GM23338 (cell line): ENCODE measurements around the gene ODAD3. TPM values are rescaled to one million over a fixed set of nuclear protein-coding genes. Genes with fewer than 3 reads are reported as not detected.

Source experiments
- ATAC-seq: fragments of 200-7000 bp; cut with Tn5 transposase; 3 replicates; pipeline ENCODE4 v1.9.1; 2020
- DNase-seq: peaks from one replicate; pipeline ENCODE4 v3.0.0-alpha.2; 2015; ENCODE audit warnings: low spot score
- H2AFZ ChIP-seq: fragments of 200-600 bp; sonication (generic); 2 replicates; pipeline ENCODE4 v1.8.0; 2016; ENCODE audit warnings: antibody characterized with exemption, mild to moderate bottlenecking, moderate library complexity
- H3F3A ChIP-seq: fragments of 200-600 bp; sonication (generic); replicated peaks from 2 replicates; pipeline ENCODE4 v1.8.0; 2017; ENCODE audit warnings: antibody characterized with exemption, mixed run types, low read depth
- H3K27ac ChIP-seq: fragments of 200-600 bp; sonication (generic); 2 replicates; pipeline ENCODE4 v1.6.1; 2016; ENCODE audit warnings: low read depth
- H3K27me3 ChIP-seq: fragments of 200-600 bp; sonication (generic); 2 replicates; pipeline ENCODE4 v1.8.0; 2016; ENCODE audit warnings: mild to moderate bottlenecking, mixed run types, moderate library complexity; ENCODE audit not compliant: insufficient read depth
- H3K36me3 ChIP-seq: fragments of 200-600 bp; sonication (generic); 2 replicates; pipeline ENCODE4 v1.8.0; 2016; ENCODE audit warnings: mild to moderate bottlenecking; ENCODE audit not compliant: insufficient read depth
- H3K4me1 ChIP-seq: fragments of 200-600 bp; sonication (generic); 2 replicates; pipeline ENCODE4 v1.8.0; 2016; ENCODE audit warnings: mild to moderate bottlenecking, moderate library complexity; ENCODE audit not compliant: insufficient read depth
- H3K4me2 ChIP-seq: fragments of 200-600 bp; sonication (generic); 2 replicates; pipeline ENCODE4 v1.7.1; 2017; ENCODE audit warnings: mixed run types
- H3K4me3 ChIP-seq: fragments of 200-600 bp; sonication (generic); 2 replicates; pipeline ENCODE4 v1.6.1; 2016; ENCODE audit warnings: mixed run types
- H3K79me2 ChIP-seq: fragments of 200-600 bp; sonication (generic); replicated peaks from 2 replicates; pipeline ENCODE4 v1.8.0; 2017; ENCODE audit warnings: mild to moderate bottlenecking; ENCODE audit not compliant: insufficient read depth
- H3K9me2 ChIP-seq: fragments of 200-600 bp; sonication (generic); 2 replicates; pipeline ENCODE4 v1.8.0; 2017; ENCODE audit not compliant: insufficient read depth
- H4K20me1 ChIP-seq: fragments of 200-600 bp; sonication (generic); replicated peaks from 2 replicates; pipeline ENCODE4 v1.8.0; 2017; ENCODE audit warnings: mild to moderate bottlenecking; ENCODE audit not compliant: insufficient read depth
- H3K27ac Mint-ChIP-seq: 2 replicates; pipeline ENCODE4 v1.8.0; 2020; ENCODE audit warnings: inconsistent platforms, mild to moderate bottlenecking, moderate library complexity, mixed read lengths
- H3K27me3 Mint-ChIP-seq: 3 replicates; pipeline ENCODE4 v1.8.0; 2022; ENCODE audit warnings: low read depth, mild to moderate bottlenecking, moderate library complexity, mixed read lengths, inconsistent platforms; ENCODE audit not compliant: insufficient read depth, poor library complexity
- H3K36me3 Mint-ChIP-seq: 3 replicates; pipeline ENCODE4 v1.8.0; 2021; ENCODE audit warnings: low read depth, mild to moderate bottlenecking, inconsistent platforms, moderate library complexity, mixed read lengths
- H3K4me1 Mint-ChIP-seq: 3 replicates; pipeline ENCODE4 v1.8.0; 2020; ENCODE audit warnings: mild to moderate bottlenecking, inconsistent platforms, mixed read lengths
- H3K4me3 Mint-ChIP-seq: 3 replicates; pipeline ENCODE4 v1.8.0; 2021; ENCODE audit warnings: moderate library complexity, mild to moderate bottlenecking, inconsistent platforms, mixed read lengths
- H3K9me3 Mint-ChIP-seq: 3 replicates; pipeline ENCODE4 v1.8.0; 2020; ENCODE audit warnings: moderate library complexity, mild to moderate bottlenecking, inconsistent platforms, mixed read lengths
- CREB1 ChIP-seq: fragments of 250-450 bp; sonication (Bioruptor Pico); IDR thresholded peaks from 2 replicates; pipeline ENCODE4 v1.5.0; 2020; ENCODE audit warnings: low read depth, mild to moderate bottlenecking, moderate library complexity
- EZH2 ChIP-seq: fragments of 200-600 bp; sonication (generic); IDR thresholded peaks from one replicate; pipeline ENCODE4 v1.8.0; 2017; ENCODE audit warnings: antibody characterized with exemption, mild to moderate bottlenecking, low read depth; ENCODE audit not compliant: unreplicated experiment
- EZH2phosphoT487 ChIP-seq: fragments of 200-600 bp; sonication (generic); IDR thresholded peaks from one replicate; pipeline ENCODE4 v1.8.1; 2018; ENCODE audit warnings: antibody characterized with exemption; ENCODE audit not compliant: unreplicated experiment
- JUNB ChIP-seq: IDR thresholded peaks from one replicate; pipeline ENCODE4 v1.6.1; 2016; ENCODE audit warnings: antibody characterized with exemption; ENCODE audit not compliant: unreplicated experiment
- NANOG ChIP-seq: IDR thresholded peaks from 2 replicates; pipeline ENCODE4 v1.6.1; 2016; ENCODE audit warnings: antibody characterized with exemption, borderline replicate concordance
- POLR2AphosphoS5 ChIP-seq: IDR thresholded peaks from 2 replicates; pipeline ENCODE4 v1.6.1; 2016; ENCODE audit warnings: antibody characterized with exemption, low read depth
- STAT1 ChIP-seq: IDR thresholded peaks from one replicate; pipeline ENCODE4 v1.6.1; 2016; ENCODE audit warnings: antibody characterized with exemption; ENCODE audit not compliant: unreplicated experiment
- ZNF114 ChIP-seq: fragments of 250-450 bp; sonication (Bioruptor Pico); IDR thresholded peaks from 2 replicates; pipeline ENCODE4 v1.5.0; 2020; ENCODE audit warnings: mild to moderate bottlenecking, moderate library complexity
- ZNF331 ChIP-seq: fragments of 250-450 bp; sonication (Bioruptor Pico); IDR thresholded peaks from 2 replicates; pipeline ENCODE4 v1.5.0; 2020; ENCODE audit warnings: low read depth, mild to moderate bottlenecking, moderate library complexity
- polyA plus RNA-seq: library from polyadenylated mRNA; unstranded; fragments of >200 nt; fragmentation: Nextera tagmentation; extraction: Ambion mirVana; gene quantifications from 2 replicates; pipeline ENCODE4 v1.2.1, GENCODE V29; 2016
- total RNA-seq: library from RNA; depleted of rRNA; stranded (reverse); fragments of >200 nt; shearing (Covaris generic); gene quantifications from 2 replicates; pipeline ENCODE4 v1.2.3, GENCODE V29; 2014
- TF ChIP-seq, protein P1 (sequence below), 2 experiments: fragments of 200-600 bp in 1 of 2; sonication (generic) in 1 of 2; conservative IDR thresholded peaks; 2 replicates each; pipeline versions ENCODE4 v1.5.1 to v1.6.1; 2016 to 2017; ENCODE audit warnings: antibody characterized with exemption in 2 of 2, low read depth in 2 of 2, mild to moderate bottlenecking in 2 of 2, moderate library complexity in 1 of 2
- TF ChIP-seq, protein P2 (sequence below): fragments of 250-450 bp; sonication (Bioruptor Pico); IDR thresholded peaks from 2 replicates; pipeline ENCODE4 v1.5.0; 2020; ENCODE audit warnings: mild to moderate bottlenecking, moderate library complexity
- TF ChIP-seq, protein P3 (sequence below): IDR thresholded peaks from 2 replicates; pipeline ENCODE4 v1.6.1; 2016; ENCODE audit warnings: antibody characterized with exemption

ODAD3 gene
- total and polyA plus RNA-seq, 2 experiments from 2014 or later = 1.5 to 6.1 TPM

DNA sequence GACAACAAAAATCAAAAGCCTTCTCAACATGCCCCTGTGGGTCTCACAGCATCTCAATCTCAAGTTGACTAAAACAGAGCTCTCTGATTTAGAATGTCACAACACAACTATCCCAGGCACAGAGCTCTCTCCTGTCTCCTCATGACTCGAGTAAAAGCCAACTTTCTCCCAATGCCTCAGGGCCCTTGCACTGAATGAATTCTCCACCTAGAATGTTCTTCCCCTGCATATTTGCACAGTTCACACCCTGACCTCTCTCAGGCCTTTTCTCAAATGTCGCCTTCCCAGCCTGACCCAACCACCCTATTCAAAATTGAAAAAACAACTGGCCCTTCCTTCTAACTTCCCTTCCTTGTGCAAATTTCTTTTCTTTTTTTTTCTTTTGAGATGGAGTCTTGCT, 64.2 kb downstream of the ODAD3 start:
- H3K79me2 ChIP-seq = 0 out of 2 replicates have a peak, but pooled peaks cover 1% of the 10 kb centered on the region
- no peaks in the 10 kb centered on the region for H3K9me3 Mint-ChIP-seq
- 0 out of 2 replicates have a peak, but pooled peaks cover 1% of the 10 kb centered on the region for H3F3A ChIP-seq
- no peaks in the 10 kb centered on the region for H3K9me2 ChIP-seq
- no peak overlapping the region for H3K4me3 ChIP-seq
- H3K4me2 ChIP-seq = no peak overlapping the region
- H3K27ac Mint-ChIP-seq = no peak overlapping the region
- H3K27me3 Mint-ChIP-seq = peaks cover 6% of the 10 kb centered on the region
- H3K36me3 Mint-ChIP-seq = peaks cover 7% of the 10 kb centered on the region; the same call in 1 of the 3 replicates
- no peaks in the 10 kb centered on the region for H3K36me3 ChIP-seq
- H4K20me1 ChIP-seq = peaks cover 5% of the 10 kb centered on the region; the same call in 1 of the 2 replicates
- H3K4me3 Mint-ChIP-seq = no peak overlapping the region; the same call in 2 of the 3 replicates
- no peak for TF ChIP-seq NANOG
- no peak for TF ChIP-seq JUNB
- no peak for TF ChIP-seq ZNF114 (CRISPR knock-in tag)
- TF ChIP-seq, protein P1, sequence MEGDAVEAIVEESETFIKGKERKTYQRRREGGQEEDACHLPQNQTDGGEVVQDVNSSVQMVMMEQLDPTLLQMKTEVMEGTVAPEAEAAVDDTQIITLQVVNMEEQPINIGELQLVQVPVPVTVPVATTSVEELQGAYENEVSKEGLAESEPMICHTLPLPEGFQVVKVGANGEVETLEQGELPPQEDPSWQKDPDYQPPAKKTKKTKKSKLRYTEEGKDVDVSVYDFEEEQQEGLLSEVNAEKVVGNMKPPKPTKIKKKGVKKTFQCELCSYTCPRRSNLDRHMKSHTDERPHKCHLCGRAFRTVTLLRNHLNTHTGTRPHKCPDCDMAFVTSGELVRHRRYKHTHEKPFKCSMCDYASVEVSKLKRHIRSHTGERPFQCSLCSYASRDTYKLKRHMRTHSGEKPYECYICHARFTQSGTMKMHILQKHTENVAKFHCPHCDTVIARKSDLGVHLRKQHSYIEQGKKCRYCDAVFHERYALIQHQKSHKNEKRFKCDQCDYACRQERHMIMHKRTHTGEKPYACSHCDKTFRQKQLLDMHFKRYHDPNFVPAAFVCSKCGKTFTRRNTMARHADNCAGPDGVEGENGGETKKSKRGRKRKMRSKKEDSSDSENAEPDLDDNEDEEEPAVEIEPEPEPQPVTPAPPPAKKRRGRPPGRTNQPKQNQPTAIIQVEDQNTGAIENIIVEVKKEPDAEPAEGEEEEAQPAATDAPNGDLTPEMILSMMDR (conservative IDR thresholded peaks at IDR 0.05; ENCODE audit: low read depth in 2 of 2) = no peak
- TF ChIP-seq STAT1 = no peak
- TF ChIP-seq, protein P2, sequence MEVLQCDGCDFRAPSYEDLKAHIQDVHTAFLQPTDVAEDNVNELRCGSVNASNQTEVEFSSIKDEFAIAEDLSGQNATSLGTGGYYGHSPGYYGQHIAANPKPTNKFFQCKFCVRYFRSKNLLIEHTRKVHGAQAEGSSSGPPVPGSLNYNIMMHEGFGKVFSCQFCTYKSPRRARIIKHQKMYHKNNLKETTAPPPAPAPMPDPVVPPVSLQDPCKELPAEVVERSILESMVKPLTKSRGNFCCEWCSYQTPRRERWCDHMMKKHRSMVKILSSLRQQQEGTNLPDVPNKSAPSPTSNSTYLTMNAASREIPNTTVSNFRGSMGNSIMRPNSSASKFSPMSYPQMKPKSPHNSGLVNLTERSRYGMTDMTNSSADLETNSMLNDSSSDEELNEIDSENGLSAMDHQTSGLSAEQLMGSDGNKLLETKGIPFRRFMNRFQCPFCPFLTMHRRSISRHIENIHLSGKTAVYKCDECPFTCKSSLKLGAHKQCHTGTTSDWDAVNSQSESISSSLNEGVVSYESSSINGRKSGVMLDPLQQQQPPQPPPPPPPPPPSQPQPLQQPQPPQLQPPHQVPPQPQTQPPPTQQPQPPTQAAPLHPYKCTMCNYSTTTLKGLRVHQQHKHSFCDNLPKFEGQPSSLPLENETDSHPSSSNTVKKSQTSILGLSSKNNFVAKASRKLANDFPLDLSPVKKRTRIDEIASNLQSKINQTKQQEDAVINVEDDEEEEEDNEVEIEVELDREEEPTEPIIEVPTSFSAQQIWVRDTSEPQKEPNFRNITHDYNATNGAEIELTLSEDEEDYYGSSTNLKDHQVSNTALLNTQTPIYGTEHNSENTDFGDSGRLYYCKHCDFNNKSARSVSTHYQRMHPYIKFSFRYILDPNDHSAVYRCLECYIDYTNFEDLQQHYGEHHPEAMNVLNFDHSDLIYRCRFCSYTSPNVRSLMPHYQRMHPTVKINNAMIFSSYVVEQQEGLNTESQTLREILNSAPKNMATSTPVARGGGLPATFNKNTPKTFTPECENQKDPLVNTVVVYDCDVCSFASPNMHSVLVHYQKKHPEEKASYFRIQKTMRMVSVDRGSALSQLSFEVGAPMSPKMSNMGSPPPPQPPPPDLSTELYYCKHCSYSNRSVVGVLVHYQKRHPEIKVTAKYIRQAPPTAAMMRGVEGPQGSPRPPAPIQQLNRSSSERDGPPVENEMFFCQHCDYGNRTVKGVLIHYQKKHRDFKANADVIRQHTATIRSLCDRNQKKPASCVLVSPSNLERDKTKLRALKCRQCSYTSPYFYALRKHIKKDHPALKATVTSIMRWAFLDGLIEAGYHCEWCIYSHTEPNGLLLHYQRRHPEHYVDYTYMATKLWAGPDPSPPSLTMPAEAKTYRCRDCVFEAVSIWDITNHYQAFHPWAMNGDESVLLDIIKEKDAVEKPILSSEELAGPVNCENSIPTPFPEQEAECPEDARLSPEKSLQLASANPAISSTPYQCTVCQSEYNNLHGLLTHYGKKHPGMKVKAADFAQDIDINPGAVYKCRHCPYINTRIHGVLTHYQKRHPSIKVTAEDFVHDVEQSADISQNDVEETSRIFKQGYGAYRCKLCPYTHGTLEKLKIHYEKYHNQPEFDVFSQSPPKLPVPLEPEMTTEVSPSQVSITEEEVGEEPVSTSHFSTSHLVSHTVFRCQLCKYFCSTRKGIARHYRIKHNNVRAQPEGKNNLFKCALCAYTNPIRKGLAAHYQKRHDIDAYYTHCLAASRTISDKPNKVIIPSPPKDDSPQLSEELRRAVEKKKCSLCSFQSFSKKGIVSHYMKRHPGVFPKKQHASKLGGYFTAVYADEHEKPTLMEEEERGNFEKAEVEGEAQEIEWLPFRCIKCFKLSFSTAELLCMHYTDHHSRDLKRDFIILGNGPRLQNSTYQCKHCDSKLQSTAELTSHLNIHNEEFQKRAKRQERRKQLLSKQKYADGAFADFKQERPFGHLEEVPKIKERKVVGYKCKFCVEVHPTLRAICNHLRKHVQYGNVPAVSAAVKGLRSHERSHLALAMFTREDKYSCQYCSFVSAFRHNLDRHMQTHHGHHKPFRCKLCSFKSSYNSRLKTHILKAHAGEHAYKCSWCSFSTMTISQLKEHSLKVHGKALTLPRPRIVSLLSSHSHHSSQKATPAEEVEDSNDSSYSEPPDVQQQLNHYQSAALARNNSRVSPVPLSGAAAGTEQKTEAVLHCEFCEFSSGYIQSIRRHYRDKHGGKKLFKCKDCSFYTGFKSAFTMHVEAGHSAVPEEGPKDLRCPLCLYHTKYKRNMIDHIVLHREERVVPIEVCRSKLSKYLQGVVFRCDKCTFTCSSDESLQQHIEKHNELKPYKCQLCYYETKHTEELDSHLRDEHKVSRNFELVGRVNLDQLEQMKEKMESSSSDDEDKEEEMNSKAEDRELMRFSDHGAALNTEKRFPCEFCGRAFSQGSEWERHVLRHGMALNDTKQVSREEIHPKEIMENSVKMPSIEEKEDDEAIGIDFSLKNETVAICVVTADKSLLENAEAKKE (CRISPR knock-in tag) = no peak
- TF ChIP-seq EZH2phosphoT487 = no peak
- TF ChIP-seq, protein P3, sequence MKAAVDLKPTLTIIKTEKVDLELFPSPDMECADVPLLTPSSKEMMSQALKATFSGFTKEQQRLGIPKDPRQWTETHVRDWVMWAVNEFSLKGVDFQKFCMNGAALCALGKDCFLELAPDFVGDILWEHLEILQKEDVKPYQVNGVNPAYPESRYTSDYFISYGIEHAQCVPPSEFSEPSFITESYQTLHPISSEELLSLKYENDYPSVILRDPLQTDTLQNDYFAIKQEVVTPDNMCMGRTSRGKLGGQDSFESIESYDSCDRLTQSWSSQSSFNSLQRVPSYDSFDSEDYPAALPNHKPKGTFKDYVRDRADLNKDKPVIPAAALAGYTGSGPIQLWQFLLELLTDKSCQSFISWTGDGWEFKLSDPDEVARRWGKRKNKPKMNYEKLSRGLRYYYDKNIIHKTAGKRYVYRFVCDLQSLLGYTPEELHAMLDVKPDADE = no peak
- no peak for TF ChIP-seq POLR2AphosphoS5
- TF ChIP-seq ZNF331 (CRISPR knock-in tag) = no peak
- no peak for TF ChIP-seq EZH2
- TF ChIP-seq CREB1 (CRISPR knock-in tag) = no peak
- H3K27ac ChIP-seq = no peak overlapping the region
- H2AFZ ChIP-seq = no peak overlapping the region
- H3K27me3 ChIP-seq = no peaks in the 10 kb centered on the region
- peaks cover 6% of the 10 kb centered on the region; the same call in 2 of the 3 replicates for H3K4me1 Mint-ChIP-seq
- ATAC-seq = no peak
- DNase-seq = no peak
- peaks cover 6% of the 10 kb centered on the region for H3K4me1 ChIP-seq
